Ishikawa (cell line): ENCODE data around the gene KCNA2.

Experiments
- CEBPB ChIP-seq: IDR thresholded peaks from 2 replicates; pipeline ENCODE4 v1.6.1; 2012
- CREB1 ChIP-seq: IDR thresholded peaks from 2 replicates; pipeline ENCODE4 v1.6.1; 2012; ENCODE audit warnings: low read depth
- EP300 ChIP-seq: IDR thresholded peaks from 2 replicates; pipeline ENCODE4 v1.6.1; 2012; ENCODE audit warnings: borderline replicate concordance
- FOXM1 ChIP-seq: IDR thresholded peaks from 2 replicates; pipeline ENCODE4 v1.6.1; 2012; ENCODE audit warnings: low read depth, borderline replicate concordance
- MAX ChIP-seq: IDR thresholded peaks from 2 replicates; pipeline ENCODE4 v1.6.1; 2012
- NFIC ChIP-seq: IDR thresholded peaks from 2 replicates; pipeline ENCODE4 v1.6.1; 2012
- RAD21 ChIP-seq: IDR thresholded peaks from 2 replicates; pipeline ENCODE4 v1.6.1; 2012; ENCODE audit warnings: low read depth
- REST ChIP-seq: IDR thresholded peaks from 2 replicates; pipeline ENCODE4 v1.6.1; 2012; ENCODE audit warnings: low read depth, mild to moderate bottlenecking
- TAF1 ChIP-seq: IDR thresholded peaks from 2 replicates; pipeline ENCODE4 v1.6.1; 2012; ENCODE audit warnings: low read depth, mild to moderate bottlenecking
- TCF12 ChIP-seq: IDR thresholded peaks from 2 replicates; pipeline ENCODE4 v1.6.1; 2012; ENCODE audit warnings: low read depth
- TEAD4 ChIP-seq: IDR thresholded peaks from 2 replicates; pipeline ENCODE4 v1.6.1; 2012
- USF1 ChIP-seq: IDR thresholded peaks from 2 replicates; pipeline ENCODE4 v1.6.1; 2012
- YY1 ChIP-seq: IDR thresholded peaks from 2 replicates; pipeline ENCODE4 v1.6.1; 2012; ENCODE audit warnings: low read depth
- ZBTB7A ChIP-seq: IDR thresholded peaks from 2 replicates; pipeline ENCODE4 v1.6.1; 2012; ENCODE audit warnings: low read depth

The KCNA2 gene

GRCh38 chr1:110544753-110545152 is 61.4 kb downstream of the KCNA2 start:
- TF ChIP-seq RAD21 (no peak), TEAD4 (no peak), CEBPB (no peak), NFIC (no peak), TCF12 (no peak), TAF1 (no peak), CREB1 (no peak), ZBTB7A (no peak), EP300 (no peak), REST (no peak), FOXM1 (no peak), MAX (no peak), YY1 (no peak), USF1 (no peak)
